Measurements from ENCODE around the gene CDKAL1.

CDKAL1 gene

DNA sequence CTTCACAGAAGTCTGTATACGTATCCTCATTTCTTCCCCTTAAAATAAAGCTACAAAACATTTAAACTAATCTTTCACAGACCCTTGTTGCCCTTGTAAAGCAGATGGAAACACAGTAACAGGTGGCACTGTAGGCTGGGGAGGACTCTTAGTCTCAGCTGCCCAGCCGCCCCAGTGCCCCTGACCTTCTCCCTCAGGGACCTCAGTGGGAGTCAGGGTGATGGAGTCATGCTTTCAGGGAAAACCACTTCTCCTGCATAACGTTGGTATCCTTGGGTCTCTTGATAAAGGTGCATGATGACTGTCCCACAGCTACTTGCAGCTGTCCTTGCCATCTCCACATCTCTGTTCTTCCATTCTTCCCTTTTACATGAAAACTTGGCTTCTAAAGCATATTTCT lies 198.6 kb downstream of the CDKAL1 start:
- ChIA-PET POLR2A (no interaction called here), CTCF (no interaction called here)
- no peak overlapping the region for H3K4me3 ChIP-seq (ENCODE audit: low read depth, low read length)
- TF ChIP-seq, protein P1, sequence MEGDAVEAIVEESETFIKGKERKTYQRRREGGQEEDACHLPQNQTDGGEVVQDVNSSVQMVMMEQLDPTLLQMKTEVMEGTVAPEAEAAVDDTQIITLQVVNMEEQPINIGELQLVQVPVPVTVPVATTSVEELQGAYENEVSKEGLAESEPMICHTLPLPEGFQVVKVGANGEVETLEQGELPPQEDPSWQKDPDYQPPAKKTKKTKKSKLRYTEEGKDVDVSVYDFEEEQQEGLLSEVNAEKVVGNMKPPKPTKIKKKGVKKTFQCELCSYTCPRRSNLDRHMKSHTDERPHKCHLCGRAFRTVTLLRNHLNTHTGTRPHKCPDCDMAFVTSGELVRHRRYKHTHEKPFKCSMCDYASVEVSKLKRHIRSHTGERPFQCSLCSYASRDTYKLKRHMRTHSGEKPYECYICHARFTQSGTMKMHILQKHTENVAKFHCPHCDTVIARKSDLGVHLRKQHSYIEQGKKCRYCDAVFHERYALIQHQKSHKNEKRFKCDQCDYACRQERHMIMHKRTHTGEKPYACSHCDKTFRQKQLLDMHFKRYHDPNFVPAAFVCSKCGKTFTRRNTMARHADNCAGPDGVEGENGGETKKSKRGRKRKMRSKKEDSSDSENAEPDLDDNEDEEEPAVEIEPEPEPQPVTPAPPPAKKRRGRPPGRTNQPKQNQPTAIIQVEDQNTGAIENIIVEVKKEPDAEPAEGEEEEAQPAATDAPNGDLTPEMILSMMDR (IDR thresholded peaks at IDR 0.05; ENCODE audit: insufficient read depth, low read length, missing control alignments), result no peak
- DNase-seq (ENCODE audit: low read depth, low spot score), result no peak

DNA sequence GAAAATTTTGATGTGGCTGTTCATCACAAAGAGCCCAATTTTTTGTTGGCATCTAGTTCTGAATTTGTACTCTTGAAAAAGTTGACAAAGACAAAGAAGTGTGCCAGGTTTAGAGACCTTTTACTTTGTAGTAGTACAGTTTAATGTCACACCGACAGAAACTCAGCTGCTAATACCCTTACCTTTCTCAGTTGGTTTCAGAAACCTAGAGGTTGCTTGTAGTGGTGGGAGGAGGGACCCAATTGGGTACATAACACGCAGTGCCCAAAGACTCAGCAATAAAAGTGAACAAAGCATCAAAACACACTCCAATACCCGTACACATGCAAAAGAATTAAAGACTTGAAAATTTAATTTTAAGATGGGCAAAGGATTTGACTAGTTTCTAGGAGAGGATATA lies 203.7 kb downstream of the CDKAL1 start:
- TF ChIP-seq, protein P1 (IDR thresholded peaks at IDR 0.05; ENCODE audit: insufficient read depth, low read length, missing control alignments), result no peak
- CTCF ChIA-PET, result no interaction called here
- POLR2A ChIA-PET, result no interaction called here
- H3K4me3 ChIP-seq (ENCODE audit: low read depth, low read length), result no peak overlapping the region
- DNase-seq (ENCODE audit: low read depth, low spot score), result no peak

DNA sequence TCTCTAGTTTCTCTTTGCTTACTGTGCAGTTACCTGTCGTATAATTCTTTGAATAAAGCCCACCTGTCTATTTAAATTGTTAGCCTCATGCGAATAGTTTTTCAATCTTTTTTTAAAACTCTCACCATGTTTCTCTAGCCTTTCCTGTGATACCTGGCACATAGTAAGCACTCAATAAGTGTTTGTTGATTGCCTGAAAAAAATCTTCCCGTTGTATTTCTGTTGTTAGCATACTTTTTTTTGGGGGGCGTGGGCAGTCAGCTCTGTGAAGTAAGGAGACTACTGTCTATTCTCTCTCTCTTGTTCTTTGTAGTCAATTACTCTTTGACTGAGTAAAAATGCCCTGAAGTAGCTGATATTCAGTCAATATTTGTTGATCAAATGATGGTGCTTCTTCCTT lies 205.8 kb downstream of the CDKAL1 start:
- ChIA-PET CTCF (no interaction called here), POLR2A (no interaction called here)
- TF ChIP-seq, protein P1 (IDR thresholded peaks at IDR 0.05; ENCODE audit: insufficient read depth, low read length, missing control alignments), result no peak
- no peak for DNase-seq (ENCODE audit: low read depth, low spot score)
- H3K4me3 ChIP-seq (ENCODE audit: low read depth, low read length), result no peak overlapping the region

DNA sequence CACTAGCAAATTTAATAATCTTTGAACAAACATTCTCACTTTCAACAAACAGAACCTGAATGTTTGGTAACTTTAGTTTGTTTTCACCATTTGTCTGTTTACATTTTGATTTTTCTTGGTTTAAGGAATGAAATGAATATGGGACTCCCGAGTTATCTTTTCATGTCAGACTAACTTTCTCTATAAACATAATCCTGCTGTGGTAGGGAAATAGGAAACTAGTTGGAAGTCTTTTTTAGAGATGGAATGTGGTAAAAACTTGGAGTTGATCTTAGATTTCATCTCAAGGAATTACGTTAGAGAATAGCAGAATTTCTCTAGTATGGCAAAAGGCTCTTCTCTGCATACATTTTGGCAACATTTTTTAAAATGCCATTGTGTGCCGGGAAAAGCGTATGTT lies 206.5 kb downstream of the CDKAL1 start:
- TF ChIP-seq, protein P1 (IDR thresholded peaks at IDR 0.05; ENCODE audit: insufficient read depth, low read length, missing control alignments), result no peak
- POLR2A ChIA-PET, result no interaction called here
- H3K4me3 ChIP-seq (ENCODE audit: low read depth, low read length), result no peak overlapping the region
- no peak for DNase-seq (ENCODE audit: low read depth, low spot score)
- CTCF ChIA-PET, result no interaction called here

DNA sequence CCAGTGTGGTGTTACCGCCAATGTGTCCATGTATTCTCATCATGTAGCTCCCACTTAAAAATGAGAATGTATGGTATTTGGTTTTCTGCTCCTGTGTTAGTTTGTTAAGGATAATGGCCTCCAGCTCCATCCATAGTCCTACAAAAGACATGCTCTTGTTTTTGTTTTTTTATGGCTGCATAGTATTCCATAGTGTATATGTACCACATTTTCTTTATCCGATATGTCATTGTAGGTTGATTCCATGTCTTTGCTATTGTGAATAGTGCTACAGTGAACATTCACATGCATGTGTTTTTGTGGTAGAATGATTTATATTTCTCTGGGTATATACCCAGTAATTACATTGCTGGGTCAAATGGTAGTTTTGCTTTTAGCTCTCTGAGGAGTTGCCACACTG lies 207.2 kb downstream of the CDKAL1 start:
- ChIA-PET POLR2A (no interaction called here), CTCF (no interaction called here)
- no peak for DNase-seq (ENCODE audit: low read depth, low spot score)
- TF ChIP-seq, protein P1 (IDR thresholded peaks at IDR 0.05; ENCODE audit: insufficient read depth, low read length, missing control alignments), result no peak
- H3K4me3 ChIP-seq (ENCODE audit: low read depth, low read length), result no peak overlapping the region

DNA sequence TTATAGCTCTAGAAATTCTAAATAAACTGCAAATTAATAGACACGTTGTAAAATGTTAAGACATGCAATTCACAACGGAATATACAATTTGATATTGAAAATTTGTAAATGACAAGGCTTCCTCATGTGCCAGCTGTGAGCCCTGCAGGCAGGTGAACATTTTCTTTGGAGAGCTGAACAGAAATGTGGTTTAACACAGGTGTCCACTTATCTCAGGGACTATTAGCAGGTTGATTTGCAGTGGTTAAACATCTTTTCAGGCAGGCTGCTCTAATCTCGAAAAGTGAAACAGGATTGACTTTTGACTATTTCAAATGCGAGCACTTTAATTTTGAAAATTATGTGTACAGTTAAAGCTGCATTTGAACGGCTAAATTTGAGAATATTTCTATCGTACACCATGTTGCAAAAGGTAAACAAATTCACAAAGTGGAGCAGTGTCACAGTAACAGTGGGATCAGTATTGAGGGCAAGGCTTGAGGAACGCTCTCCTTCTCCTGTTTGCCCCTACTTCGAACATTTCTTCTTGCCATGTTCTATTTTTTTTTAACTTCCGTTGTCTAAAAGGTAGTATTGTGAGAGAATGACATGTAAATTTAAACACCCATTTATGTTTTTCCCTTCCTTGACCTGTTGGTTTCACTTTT lies 210.8 kb downstream of the CDKAL1 start:
- ChIA-PET POLR2A (no interaction called here), CTCF (no interaction called here)
- no peak overlapping the region for H3K4me3 ChIP-seq (ENCODE audit: low read depth, low read length)
- no peak for DNase-seq (ENCODE audit: low read depth, low spot score)
- TF ChIP-seq, protein P1 (IDR thresholded peaks at IDR 0.05; ENCODE audit: insufficient read depth, low read length, missing control alignments), result no peak
